SK-N-MC (cell line): ENCODE measurements around the gene CLSTN2.

Experiments used
- EZH2 ChIP-seq: fragments of 200-600 bp; sonication (generic); IDR thresholded peaks from one replicate; pipeline ENCODE4 v1.6.1; 2017; ENCODE audit warnings: antibody characterized with exemption
- POLR2AphosphoS5 ChIP-seq: IDR thresholded peaks from 2 replicates; pipeline ENCODE4 v1.6.1; 2012; ENCODE audit warnings: mild to moderate bottlenecking, low read depth, low read length, borderline replicate concordance

- TF ChIP-seq EZH2 = no peak
- TF ChIP-seq POLR2AphosphoS5 = no peak
Observed at GRCh38 chr3:139974809-139975425, 39.9 kb downstream of the CLSTN2 start.
